HepG2 (cell line): ENCODE results near the gene OLFM1. TPM values are rescaled to one million over a fixed set of nuclear protein-coding genes. Genes with fewer than 3 reads are reported as not detected.
"Not testable (repeated sequence)": the region's sequence is repeated elsewhere in the genome, so short reads cannot be mapped to it uniquely, and the experiment has no call there.

ENCODE experiments used
- ATAC-seq: fragments of 200-7000 bp; cut with Tn5 transposase; 3 replicates; pipeline ENCODE4 v1.9.1; 2020; ENCODE audit warnings: mild to moderate bottlenecking, moderate library complexity
- BruUV-seq: library from RNA; stranded (reverse); fragments of 400-500 nt; replicated peaks from 2 replicates; lab custom pipeline; 2021; lab: Mats Ljungman, UMichigan
- CTCF ChIA-PET: fragments of 300-600 bp; formaldehyde crosslinking; extraction: SDS; loops from one replicate; lab custom pipeline; 2021; ENCODE audit warnings: low total read pairs, inconsistent platforms, low intra/inter-chr PET ratio; lab: Yijun Ruan, JAX
- POLR2A ChIA-PET: fragments of 350-600 bp; sonication (Branson Sonifier 250); formaldehyde crosslinking; loops from one replicate; lab custom pipeline; 2020; ENCODE audit warnings: antibody characterized with exemption, inconsistent platforms; lab: Yijun Ruan, JAX
- DNase-seq: peaks from one replicate; pipeline ENCODE4 v3.0.0-alpha.2; 2015; ENCODE audit warnings: low spot score
- FAIRE-seq: peaks from 3 replicates; lab custom pipeline; 2011; peaks lifted over from hg19 to GRCh38; lab: Jason Lieb, UNC
- H2AFZ ChIP-seq: one replicate; pipeline ENCODE4 v1.6.1; 2011; ENCODE audit warnings: low read length, inconsistent platforms
- H3K27ac ChIP-seq: fragments of 300-600 bp; 3 replicates; pipeline ENCODE4 v1.8.0; 2011; ENCODE audit warnings: mixed run types, mild to moderate bottlenecking, mixed read lengths, low read length, inconsistent platforms; ENCODE audit not compliant: insufficient read depth; ENCODE audit errors: extremely low read length
- H3K27me3 ChIP-seq, 2 experiments: fragments of 200-600 bp in 1 of 2; 2 replicates in 1 of 2; 3 replicates in 1 of 2; pipeline versions ENCODE4 v1.6.0 to v1.8.0; 2011; ENCODE audit warnings: low read length in 2 of 2, mild to moderate bottlenecking in 2 of 2, moderate library complexity in 2 of 2, inconsistent platforms in 1 of 2; ENCODE audit not compliant: insufficient read depth in 2 of 2, control insufficient read depth in 1 of 2
- H3K36me3 ChIP-seq, 2 experiments: fragments of 200-600 bp in 1 of 2; replicated peaks in 1 of 2; 2 replicates in 1 of 2; 3 replicates in 1 of 2; pipeline versions ENCODE4 v1.5.1 to v1.8.0; 2011; ENCODE audit warnings: low read length in 2 of 2, inconsistent platforms in 1 of 2; ENCODE audit not compliant: insufficient read depth in 2 of 2, control insufficient read depth in 1 of 2
- H3K4me1 ChIP-seq: 2 replicates; pipeline ENCODE4 v1.5.1; 2012; ENCODE audit warnings: low read length, inconsistent platforms; ENCODE audit not compliant: insufficient read depth
- H3K4me2 ChIP-seq: 2 replicates; pipeline ENCODE4 v1.6.0; 2011; ENCODE audit warnings: low read depth, low read length, inconsistent platforms
- H3K4me3 ChIP-seq, 3 experiments: fragments of 200-600 bp in 1 of 3; sonication (generic), shearing (Covaris generic) in 1 of 3; replicated peaks in 1 of 3; 2 replicates each; pipeline ENCODE4 v1.5.1; 2011 to 2016; ENCODE audit warnings: low read length in 3 of 3, inconsistent platforms in 2 of 3, low read depth in 2 of 3, mild to moderate bottlenecking in 2 of 3, control low read depth in 1 of 3, mixed read lengths in 1 of 3; ENCODE audit not compliant: insufficient read depth in 1 of 3
- H3K79me2 ChIP-seq: one replicate; pipeline ENCODE4 v1.6.1; 2011; ENCODE audit warnings: low read length, inconsistent platforms; ENCODE audit not compliant: insufficient read depth
- H3K9ac ChIP-seq: 2 replicates; pipeline ENCODE4 v1.6.0; 2011; ENCODE audit warnings: mild to moderate bottlenecking, low read depth, low read length, inconsistent platforms; ENCODE audit not compliant: insufficient read depth
- H3K9me3 ChIP-seq: 2 replicates; pipeline ENCODE4 v1.5.1; 2012; ENCODE audit warnings: mild to moderate bottlenecking, low read length
- H4K20me1 ChIP-seq: 2 replicates; pipeline ENCODE4 v1.6.0; 2011; ENCODE audit warnings: inconsistent platforms, mild to moderate bottlenecking, low read length, moderate library complexity; ENCODE audit not compliant: insufficient read depth
- HOXA9 ChIP-seq: sonication (generic); formaldehyde crosslinking; IDR thresholded peaks from 2 replicates; pipeline ENCODE4 v1.8.1; 2022; ENCODE audit warnings: missing genetic modification reagents, mild to moderate bottlenecking, moderate library complexity, borderline replicate concordance
- MAFK ChIP-seq, 2 experiments: IDR thresholded peaks in 1 of 2; conservative IDR thresholded peaks in 1 of 2; 2 replicates each; pipeline ENCODE4 v1.6.1; 2011; ENCODE audit warnings: improper control_type of control experiment in 2 of 2, low read length in 2 of 2
- PBX2 ChIP-seq: IDR thresholded peaks from 2 replicates; pipeline ENCODE4 v1.6.1; 2016; ENCODE audit warnings: control low read depth
- SMAD9 ChIP-seq: sonication (generic); formaldehyde crosslinking; IDR thresholded peaks from 2 replicates; pipeline ENCODE4 v1.5.1; 2020; ENCODE audit warnings: mild to moderate bottlenecking, missing genetic modification reagents
- XBP1 ChIP-seq: sonication (generic); formaldehyde crosslinking; IDR thresholded peaks from 2 replicates; pipeline ENCODE4 v1.5.0; 2020; ENCODE audit warnings: missing genetic modification reagents
- ZNF30 ChIP-seq: sonication (generic); formaldehyde crosslinking; IDR thresholded peaks from 2 replicates; pipeline ENCODE4 v1.5.0; 2020; ENCODE audit warnings: mild to moderate bottlenecking, missing genetic modification reagents
- ZNF674 ChIP-seq: sonication (generic); formaldehyde crosslinking; IDR thresholded peaks from 2 replicates; pipeline ENCODE4 v1.5.0; 2020; ENCODE audit warnings: low read depth, mild to moderate bottlenecking, missing genetic modification reagents
- WGBS: methylation state at CpG from one replicate; pipeline ENCODE4 v1.1.6; 2017; ENCODE audit warnings: low lambda C conversion rate; 5-methylcytosine and 5-hydroxymethylcytosine counted together
- in situ Hi-C: cut with HindIII; loops from 2 replicates; pipeline ENCODE4 v1.10.0; 2017; ENCODE audit warnings: low pct_unique_long_range_greater_than_20kb; ENCODE audit not compliant: extremely low pct_ligation_motif_present
- intact Hi-C: fragments of 100-400 bp; cut with micrococcal nuclease; formaldehyde crosslinking; loops from one replicate; pipeline ENCODE4 v1.10.0; 2022; ENCODE audit not compliant: unreplicated experiment
- polyA plus RNA-seq, 8 experiments: library from polyadenylated mRNA; depleted of rRNA in 3 of 8; stranded (reverse) in 7 of 8; unstranded in 1 of 8; fragments of >200 nt; fragmentation: Illumina TruSeq in 4 of 8; extraction: Trizol in 4 of 8; gene quantifications; 2 replicates each; pipeline versions ENCODE4 v1.2.1 to v1.2.3, GENCODE V29; 2011 to 2016; ENCODE audit warnings: low read depth in 4 of 8, missing spikeins in 1 of 8, mixed read lengths in 1 of 8; ENCODE audit not compliant: insufficient read depth in 1 of 8
- total RNA-seq, 5 experiments: library from RNA; depleted of rRNA; stranded (reverse); fragments of >200 nt; fragmentation: Illumina TruSeq; extraction: Trizol; gene quantifications; 2 replicates each; pipeline ENCODE4 v1.2.3, GENCODE V29; 2016; ENCODE audit warnings: low read depth in 1 of 5
- TF ChIP-seq, protein P1 (sequence below): sonication (generic); formaldehyde crosslinking; IDR thresholded peaks from 2 replicates; pipeline ENCODE4 v1.4.0; 2020; ENCODE audit warnings: missing genetic modification reagents; ENCODE audit errors: not compliant biosample characterization

The OLFM1 gene
- total and polyA plus RNA-seq, 2 of the 13 experiments (the other 11 are each of a cell fraction or from before 2014, with no cell fraction given): not detected

- H3K27me3 ChIP-seq: peaks cover 1 to 12% of the 10 kb centered on the region in 2 experiments; a peak in 3 of 5 replicates
- 0% methylated on average over 2 of the region's 4 CpGs for WGBS
- FAIRE-seq, BruUV-seq, CTCF ChIA-PET, POLR2A ChIA-PET, in situ Hi-C loops, ATAC-seq, H3K79me2 ChIP-seq, H2AFZ ChIP-seq, H3K4me2 ChIP-seq, H3K4me3 ChIP-seq, H3K27ac ChIP-seq, H3K9ac ChIP-seq, DNase-seq, H3K4me1 ChIP-seq, H4K20me1 ChIP-seq, intact Hi-C loops, H3K36me3 ChIP-seq: not testable (repeated sequence)
- H3K9me3 ChIP-seq: peaks cover 22% of the 10 kb centered on the region
Measured at GRCh38 chr9:135063888-135064287, 23.6 kb upstream of the OLFM1 start.

DNA sequence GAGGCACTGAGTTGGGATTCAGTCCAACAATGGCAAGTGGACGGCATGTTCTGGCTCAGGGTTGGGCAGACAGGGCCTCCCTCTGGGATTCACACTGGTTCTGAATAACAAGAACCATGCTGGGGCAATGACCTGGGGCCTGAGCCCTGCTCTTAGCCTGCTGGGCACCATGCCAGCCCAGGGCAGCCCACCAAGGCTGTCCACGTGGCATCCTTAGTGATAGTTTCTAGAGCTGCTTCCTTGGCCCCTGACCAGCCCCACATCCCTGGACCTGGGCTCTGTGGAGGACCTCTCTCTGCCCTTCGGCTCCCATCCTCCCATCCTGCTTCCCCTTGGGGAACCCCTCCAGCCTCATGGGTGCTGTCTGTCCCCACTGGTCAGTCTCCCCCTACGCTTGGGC is 22.3 kb upstream of the OLFM1 start:
- H4K20me1 ChIP-seq: 0 out of 2 replicates have a peak, but pooled peaks cover 2% of the 10 kb centered on the region
- H3K4me3 ChIP-seq: no peak overlapping the region
- WGBS: 11% methylated on average over 4 of the region's 4 CpGs
- H2AFZ ChIP-seq: no peak overlapping the region
- ATAC-seq (no peak), FAIRE-seq (no peak), DNase-seq (no peak)
- no TSS peak for BruUV-seq
- CTCF ChIA-PET: no interaction called here
- peaks cover 22% of the 10 kb centered on the region for H3K9me3 ChIP-seq
- intact Hi-C loops (no loop called here), in situ Hi-C loops (no loop called here)
- peaks cover 1 to 21% of the 10 kb centered on the region in 2 experiments; a peak in 4 of 5 replicates for H3K27me3 ChIP-seq
- no peaks in the 10 kb centered on the region for H3K4me1 ChIP-seq
- no peak overlapping the region for H3K9ac ChIP-seq
- POLR2A ChIA-PET: no interaction called here
- TF ChIP-seq, protein P1, sequence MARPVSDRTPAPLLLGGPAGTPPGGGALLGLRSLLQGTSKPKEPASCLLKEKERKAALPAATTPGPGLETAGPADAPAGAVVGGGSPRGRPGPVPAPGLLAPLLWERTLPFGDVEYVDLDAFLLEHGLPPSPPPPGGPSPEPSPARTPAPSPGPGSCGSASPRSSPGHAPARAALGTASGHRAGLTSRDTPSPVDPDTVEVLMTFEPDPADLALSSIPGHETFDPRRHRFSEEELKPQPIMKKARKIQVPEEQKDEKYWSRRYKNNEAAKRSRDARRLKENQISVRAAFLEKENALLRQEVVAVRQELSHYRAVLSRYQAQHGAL (CRISPR knock-in tag): no peak
- TF ChIP-seq XBP1 (no peak), HOXA9 (CRISPR knock-in tag) (no peak), SMAD9 (CRISPR knock-in tag) (no peak), ZNF674 (CRISPR knock-in tag) (no peak), MAFK (conservative IDR thresholded peaks at IDR 0.05 in 1 of 2, IDR thresholded peaks at IDR 0.05 in 1 of 2; ENCODE audit: low read length in 2 of 2) (no peak), ZNF30 (CRISPR knock-in tag) (no peak), PBX2 (CRISPR knock-in tag) (no peak)
- no peaks in the 10 kb centered on the region for H3K79me2 ChIP-seq
- no peak overlapping the region for H3K4me2 ChIP-seq
- H3K27ac ChIP-seq: no peak overlapping the region
- H3K36me3 ChIP-seq: no peaks in the 10 kb centered on the region
